ENCODE data around the gene FBLN2.

The FBLN2 gene

DNA sequence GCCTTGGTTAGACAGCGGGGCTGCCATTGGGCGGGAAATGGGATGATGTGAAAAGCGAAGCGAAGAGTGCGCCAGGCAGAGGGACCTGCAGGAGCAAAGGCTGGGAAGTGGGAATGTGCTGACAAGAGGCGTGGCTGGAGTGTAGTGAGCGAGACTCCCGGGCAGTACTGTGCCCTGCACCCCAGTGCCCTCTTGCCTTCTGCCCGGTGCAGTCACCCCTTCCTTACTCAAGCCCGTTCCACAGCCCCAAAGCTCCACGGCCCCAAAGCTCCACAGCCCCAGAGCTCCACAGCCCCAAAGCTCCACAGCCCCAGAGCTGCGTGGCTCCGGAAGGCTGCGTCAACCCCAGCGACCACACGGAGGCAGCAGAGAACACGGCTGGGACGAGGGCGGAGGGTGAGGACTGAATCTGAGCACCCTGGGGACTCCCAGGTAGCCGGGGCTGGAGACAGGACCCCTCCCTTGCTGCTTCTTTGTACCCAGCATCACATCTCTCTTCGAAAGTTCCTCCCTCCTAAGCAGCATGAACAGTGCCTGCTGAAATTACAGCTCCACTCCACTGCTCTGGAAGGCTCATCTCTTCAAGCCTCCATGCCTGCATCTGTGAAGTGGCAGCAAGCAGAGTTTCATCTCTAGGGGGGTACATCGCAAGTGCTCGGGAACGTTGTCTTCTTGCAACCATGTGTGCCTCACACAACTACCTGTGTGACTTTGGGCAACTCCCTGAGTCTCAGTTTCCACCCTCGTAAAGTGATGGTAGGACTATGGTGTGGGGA lies 108.9 kb downstream of the FBLN2 start:
- TF ChIP-seq, protein P1, sequence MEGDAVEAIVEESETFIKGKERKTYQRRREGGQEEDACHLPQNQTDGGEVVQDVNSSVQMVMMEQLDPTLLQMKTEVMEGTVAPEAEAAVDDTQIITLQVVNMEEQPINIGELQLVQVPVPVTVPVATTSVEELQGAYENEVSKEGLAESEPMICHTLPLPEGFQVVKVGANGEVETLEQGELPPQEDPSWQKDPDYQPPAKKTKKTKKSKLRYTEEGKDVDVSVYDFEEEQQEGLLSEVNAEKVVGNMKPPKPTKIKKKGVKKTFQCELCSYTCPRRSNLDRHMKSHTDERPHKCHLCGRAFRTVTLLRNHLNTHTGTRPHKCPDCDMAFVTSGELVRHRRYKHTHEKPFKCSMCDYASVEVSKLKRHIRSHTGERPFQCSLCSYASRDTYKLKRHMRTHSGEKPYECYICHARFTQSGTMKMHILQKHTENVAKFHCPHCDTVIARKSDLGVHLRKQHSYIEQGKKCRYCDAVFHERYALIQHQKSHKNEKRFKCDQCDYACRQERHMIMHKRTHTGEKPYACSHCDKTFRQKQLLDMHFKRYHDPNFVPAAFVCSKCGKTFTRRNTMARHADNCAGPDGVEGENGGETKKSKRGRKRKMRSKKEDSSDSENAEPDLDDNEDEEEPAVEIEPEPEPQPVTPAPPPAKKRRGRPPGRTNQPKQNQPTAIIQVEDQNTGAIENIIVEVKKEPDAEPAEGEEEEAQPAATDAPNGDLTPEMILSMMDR (IDR thresholded peaks at IDR 0.05; ENCODE audit: low read depth, low read length, missing control alignments), result peak; percentile 84
- no peak for DNase-seq (ENCODE audit: low read depth)
- H3K4me3 ChIP-seq (ENCODE audit: low read depth, low read length), result no peak overlapping the region

DNA sequence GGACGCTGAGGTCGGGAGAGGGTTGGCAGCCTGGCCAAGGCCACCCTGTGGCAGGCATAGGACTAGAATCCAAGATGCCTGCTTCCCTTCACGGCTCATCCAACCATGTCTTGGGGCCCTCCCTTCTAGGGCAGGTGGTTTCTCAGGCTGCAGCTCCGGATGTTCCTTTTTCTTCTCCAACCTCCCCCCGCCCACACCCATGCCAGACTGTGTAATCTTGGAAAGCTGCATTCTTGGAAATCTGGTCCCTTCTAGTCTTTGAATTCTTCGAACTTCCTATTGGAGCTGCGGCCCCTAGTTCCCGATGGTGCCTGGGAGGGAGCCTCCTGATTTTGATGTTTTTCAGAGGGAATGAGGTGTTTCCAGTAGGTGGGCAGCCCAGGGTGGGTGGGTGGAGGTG lies 109.8 kb downstream of the FBLN2 start:
- TF ChIP-seq, protein P1 (IDR thresholded peaks at IDR 0.05; ENCODE audit: low read depth, low read length, missing control alignments), result no peak
- no peak for DNase-seq (ENCODE audit: low read depth)
- H3K4me3 ChIP-seq (ENCODE audit: low read depth, low read length), result no peak overlapping the region

DNA sequence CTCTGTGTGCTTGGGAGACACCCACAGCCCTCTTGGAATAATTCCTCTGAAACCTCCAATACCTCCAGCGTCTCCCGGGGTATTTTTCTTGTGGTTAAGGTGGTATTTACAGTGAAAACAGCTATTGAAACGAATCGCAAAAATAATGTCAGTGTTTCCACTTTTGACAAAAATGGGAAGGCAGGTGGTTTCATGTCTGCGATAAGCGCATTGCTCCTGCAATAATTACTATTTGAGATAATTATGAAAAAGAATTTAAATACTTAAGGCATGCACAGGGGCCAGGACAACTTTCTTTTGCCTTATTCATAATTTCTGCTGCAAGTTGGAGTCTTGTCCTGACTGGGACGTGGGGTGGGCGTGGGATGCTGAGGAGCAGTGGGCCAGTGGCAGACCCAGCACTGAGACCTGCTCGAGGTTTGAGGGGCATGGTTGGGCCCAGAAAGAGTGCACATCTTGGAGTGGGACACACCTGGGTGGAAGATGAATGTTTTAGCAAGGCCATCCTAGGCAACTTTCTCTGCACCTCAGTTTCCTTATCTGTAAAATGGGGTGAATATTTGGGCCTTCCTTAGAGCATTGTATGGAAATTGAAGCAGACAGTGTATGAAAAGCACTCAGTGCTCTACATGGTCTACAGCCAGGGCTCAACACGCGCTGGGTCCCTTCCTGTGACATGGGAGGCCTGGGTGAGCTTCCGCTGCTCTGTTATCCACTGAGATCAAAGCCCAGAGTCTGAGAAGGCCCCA lies 110.5 kb downstream of the FBLN2 start:
- H3K4me3 ChIP-seq (ENCODE audit: low read depth, low read length), result no peak overlapping the region
- TF ChIP-seq, protein P1 (IDR thresholded peaks at IDR 0.05; ENCODE audit: low read depth, low read length, missing control alignments), result no peak
- DNase-seq (ENCODE audit: low read depth), result no peak

DNA sequence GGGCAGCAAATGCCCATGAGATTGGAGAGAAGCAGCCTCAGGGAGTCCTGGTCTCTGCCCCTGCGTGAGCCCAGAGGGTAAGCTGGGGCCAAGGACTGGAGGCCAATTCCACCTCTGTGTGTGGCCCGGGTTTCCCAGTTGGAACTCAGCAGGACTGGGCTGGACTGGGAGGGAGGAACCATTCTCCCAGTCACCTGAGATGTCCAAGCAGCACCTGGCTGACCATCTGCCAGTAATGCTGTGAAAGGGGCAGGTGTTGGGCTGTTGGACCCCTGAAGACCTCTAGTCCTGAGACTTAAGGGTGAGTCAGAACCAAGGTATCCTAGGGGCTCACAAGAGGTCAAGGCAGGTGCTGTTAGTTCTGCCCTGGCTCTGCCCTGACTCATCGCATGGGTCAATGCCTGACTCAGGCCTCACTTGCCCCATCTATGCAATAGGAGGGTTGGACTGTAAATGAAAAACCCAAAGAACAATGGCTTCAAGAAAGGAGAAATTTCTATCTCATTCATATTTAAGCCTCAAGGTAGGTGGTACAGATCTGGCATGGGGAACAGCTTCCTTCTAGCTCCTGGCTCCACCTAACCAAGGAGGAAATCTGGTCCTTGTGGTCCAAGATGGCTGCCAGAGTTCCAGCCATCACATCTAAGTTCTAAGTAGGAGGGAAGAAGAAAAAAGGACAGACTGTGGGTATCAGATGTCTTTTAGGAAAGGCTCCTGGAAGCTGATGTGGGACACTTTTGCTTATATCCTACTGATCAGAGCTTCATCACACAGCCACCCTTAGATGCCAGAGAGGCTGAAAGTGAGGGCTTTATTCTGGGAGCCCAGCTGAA lies 111.3 kb downstream of the FBLN2 start:
- DNase-seq (ENCODE audit: low read depth), result no peak
- no peak overlapping the region for H3K4me3 ChIP-seq (ENCODE audit: low read depth, low read length)
- TF ChIP-seq, protein P1 (IDR thresholded peaks at IDR 0.05; ENCODE audit: low read depth, low read length, missing control alignments), result no peak

DNA sequence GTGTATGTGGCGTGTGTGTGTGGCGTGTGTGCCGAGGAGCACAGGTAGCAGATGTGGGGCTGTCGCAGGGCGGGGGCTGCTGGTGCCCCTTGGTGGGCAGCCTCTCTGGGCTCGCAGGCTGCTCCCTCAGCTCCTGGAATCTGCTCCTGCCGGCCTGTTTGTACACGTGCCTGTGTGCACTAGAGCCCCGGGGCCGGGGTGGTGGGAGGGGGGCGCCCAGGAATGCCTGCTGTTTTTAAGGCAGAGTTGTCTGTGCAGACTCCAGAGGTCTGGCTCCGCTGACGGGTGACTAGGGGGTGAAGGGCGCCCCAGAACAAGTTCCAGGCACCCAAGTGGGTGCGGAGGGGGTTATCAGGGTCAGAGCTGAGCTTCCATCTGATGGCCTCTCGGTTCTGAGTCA lies 112.2 kb downstream of the FBLN2 start:
- DNase-seq (ENCODE audit: low read depth), result no peak
- TF ChIP-seq, protein P1 (IDR thresholded peaks at IDR 0.05; ENCODE audit: low read depth, low read length, missing control alignments), result no peak
- H3K4me3 ChIP-seq (ENCODE audit: low read depth, low read length), result no peak overlapping the region

DNA sequence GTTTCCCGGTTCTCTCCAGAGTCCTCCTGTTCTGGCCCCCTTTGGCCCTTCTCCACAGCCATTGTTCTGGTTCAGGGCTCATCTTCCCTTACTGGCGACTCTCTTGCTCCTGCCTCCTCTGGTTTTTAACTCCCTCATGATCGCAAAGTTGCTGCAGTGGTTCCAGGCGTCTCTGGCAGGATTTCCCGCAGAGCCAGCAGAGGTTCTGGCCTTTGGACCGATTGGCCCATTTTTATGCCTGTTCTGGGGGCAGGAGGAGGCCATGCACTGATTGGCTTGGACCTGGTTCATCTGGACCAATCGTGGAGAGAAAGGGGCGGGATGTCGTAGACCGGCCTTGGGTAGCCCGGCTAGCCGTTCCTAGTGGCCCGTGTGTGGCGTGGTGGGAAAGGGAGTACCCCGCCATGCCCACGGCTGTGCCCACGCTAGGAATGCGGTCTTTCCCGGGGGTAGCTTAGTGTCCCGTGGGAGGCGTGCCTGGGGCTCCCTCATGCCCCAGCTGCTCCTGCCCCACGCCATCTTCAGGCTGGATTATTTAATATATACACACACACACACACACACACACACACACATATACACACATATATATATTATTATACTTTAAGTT lies 113.4 kb downstream of the FBLN2 start:
- no peak for DNase-seq (ENCODE audit: low read depth)
- no peak overlapping the region for H3K4me3 ChIP-seq (ENCODE audit: low read depth, low read length)
- TF ChIP-seq, protein P1 (IDR thresholded peaks at IDR 0.05; ENCODE audit: low read depth, low read length, missing control alignments), result no peak
